ENCODE results near the gene RBM39. TPM values are rescaled to one million over a fixed set of nuclear protein-coding genes. Genes with fewer than 3 reads are reported as not detected.

The RBM39 gene
- total RNA-seq, 4 donors from 2014 or later = 98.5 to 165 (median 130) TPM

DNA sequence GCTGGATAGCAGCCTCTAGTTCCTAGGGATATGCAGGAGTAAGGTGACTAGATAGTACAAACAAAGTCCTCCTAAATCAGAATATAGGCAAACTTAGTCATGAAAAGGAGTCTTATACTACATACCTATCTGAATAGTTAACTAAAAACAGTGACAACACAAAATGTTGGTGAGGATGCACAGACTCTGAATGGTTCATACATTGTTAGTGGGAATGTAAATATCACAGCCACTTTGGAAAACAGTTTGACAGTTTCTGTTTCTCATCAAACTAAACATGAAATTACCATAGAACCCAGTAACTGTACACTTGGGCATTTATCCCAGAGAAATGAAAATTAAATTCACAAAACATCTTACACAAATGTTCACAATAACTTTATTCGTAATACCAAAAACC is 60.1 kb downstream of the RBM39 start:
- peaks cover 0 to 43% of the 10 kb centered on the region in 2 donors for H3K36me3 ChIP-seq
- no peak overlapping the region for H3K4me3 ChIP-seq
- no peaks in the 10 kb centered on the region for H3K9me3 ChIP-seq
- ATAC-seq (no peak), DNase-seq (no peak)
- in situ Hi-C loops (cut with MboI; ENCODE audit: low sequenced_read_pairs in 4 of 4) (no loop called here), intact Hi-C loops (cut with DNase I; ENCODE audit: low total_unique reads) (no loop called here)
- no peaks in the 10 kb centered on the region for H3K4me1 ChIP-seq
- no peak overlapping the region for H3K27ac ChIP-seq
- no peaks in the 10 kb centered on the region for H3K27me3 ChIP-seq
- TF ChIP-seq, protein P1, sequence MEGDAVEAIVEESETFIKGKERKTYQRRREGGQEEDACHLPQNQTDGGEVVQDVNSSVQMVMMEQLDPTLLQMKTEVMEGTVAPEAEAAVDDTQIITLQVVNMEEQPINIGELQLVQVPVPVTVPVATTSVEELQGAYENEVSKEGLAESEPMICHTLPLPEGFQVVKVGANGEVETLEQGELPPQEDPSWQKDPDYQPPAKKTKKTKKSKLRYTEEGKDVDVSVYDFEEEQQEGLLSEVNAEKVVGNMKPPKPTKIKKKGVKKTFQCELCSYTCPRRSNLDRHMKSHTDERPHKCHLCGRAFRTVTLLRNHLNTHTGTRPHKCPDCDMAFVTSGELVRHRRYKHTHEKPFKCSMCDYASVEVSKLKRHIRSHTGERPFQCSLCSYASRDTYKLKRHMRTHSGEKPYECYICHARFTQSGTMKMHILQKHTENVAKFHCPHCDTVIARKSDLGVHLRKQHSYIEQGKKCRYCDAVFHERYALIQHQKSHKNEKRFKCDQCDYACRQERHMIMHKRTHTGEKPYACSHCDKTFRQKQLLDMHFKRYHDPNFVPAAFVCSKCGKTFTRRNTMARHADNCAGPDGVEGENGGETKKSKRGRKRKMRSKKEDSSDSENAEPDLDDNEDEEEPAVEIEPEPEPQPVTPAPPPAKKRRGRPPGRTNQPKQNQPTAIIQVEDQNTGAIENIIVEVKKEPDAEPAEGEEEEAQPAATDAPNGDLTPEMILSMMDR (IDR thresholded peaks at IDR 0.05 in 4 of 5, conservative IDR thresholded peaks at IDR 0.05 in 1 of 5) = no peak
- no peak for TF ChIP-seq POLR2A (IDR thresholded peaks at IDR 0.05)

DNA sequence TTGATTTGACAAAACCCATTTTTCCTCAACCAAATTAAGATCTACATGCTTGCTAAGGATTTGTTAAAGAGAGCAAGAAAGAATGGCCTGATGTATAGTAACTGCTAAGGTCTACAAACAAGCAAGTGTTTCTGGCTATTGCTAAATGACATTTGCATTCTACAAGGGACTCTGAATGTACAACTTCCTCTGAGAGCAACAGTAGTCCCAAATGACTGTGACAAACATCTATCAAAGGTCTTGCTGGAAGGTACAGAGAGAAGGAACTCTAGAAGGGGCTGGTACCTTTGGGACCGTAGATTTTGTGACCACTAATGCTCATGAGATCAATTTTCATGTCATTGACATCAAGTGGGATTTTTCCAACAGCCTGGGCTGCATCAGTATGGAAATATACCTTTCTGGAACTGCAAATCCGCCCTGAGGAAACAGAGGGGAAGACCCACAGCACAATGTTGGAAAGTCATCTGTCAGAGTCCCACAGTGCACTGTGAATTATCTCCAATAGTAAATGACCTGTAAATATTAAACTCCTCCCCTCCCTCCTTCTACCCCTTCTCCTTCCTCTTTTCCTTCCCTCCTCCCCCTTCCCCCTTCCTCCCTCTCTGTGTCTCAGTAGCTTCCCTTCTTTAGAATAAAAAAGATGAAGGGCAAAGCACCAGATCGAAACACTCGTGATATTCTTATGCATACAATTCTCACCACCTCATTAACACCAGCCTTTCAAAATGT is 61.4 kb downstream of the RBM39 start:
- DNase-seq (no peak), ATAC-seq (no peak)
- intact Hi-C loops (cut with DNase I; ENCODE audit: low total_unique reads) = no loop called here
- no peaks in the 10 kb centered on the region for H3K9me3 ChIP-seq
- peaks cover 0 to 36% of the 10 kb centered on the region in 2 donors for H3K36me3 ChIP-seq
- no peak overlapping the region for H3K27ac ChIP-seq
- H3K4me1 ChIP-seq = no peaks in the 10 kb centered on the region
- TF ChIP-seq POLR2A (IDR thresholded peaks at IDR 0.05) = no peak
- TF ChIP-seq, protein P1 (IDR thresholded peaks at IDR 0.05 in 4 of 5, conservative IDR thresholded peaks at IDR 0.05 in 1 of 5) = no peak
- in situ Hi-C loops (cut with MboI; ENCODE audit: low sequenced_read_pairs in 4 of 4) = no loop called here
- H3K27me3 ChIP-seq = no peaks in the 10 kb centered on the region
- no peak overlapping the region for H3K4me3 ChIP-seq

DNA sequence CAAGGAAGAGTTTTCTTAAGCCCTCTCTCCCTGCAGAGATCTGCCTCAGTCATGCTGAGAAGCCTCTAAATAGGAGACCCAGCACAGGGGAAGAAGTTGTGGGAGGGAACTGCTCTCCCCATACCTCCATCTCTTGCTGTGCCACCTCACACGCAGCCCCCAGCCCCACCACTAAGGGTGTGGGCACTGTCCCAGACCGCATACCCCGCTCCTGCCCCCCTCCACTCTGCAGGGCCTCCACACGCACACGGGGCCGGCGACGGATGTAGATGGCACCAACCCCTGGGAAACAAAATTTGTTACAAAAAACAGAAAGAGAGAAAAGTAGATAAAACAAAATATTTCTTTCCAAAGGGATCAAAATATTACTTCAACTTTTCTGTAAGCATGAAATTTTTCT is 67.1 kb downstream of the RBM39 start:
- Histone ChIP-seq H3K27ac (no peak overlapping the region), H3K4me1 (no peaks in the 10 kb centered on the region), H3K27me3 (no peaks in the 10 kb centered on the region), H3K36me3 (peaks cover 0 to 70% of the 10 kb centered on the region in 2 donors), H3K4me3 (no peak overlapping the region), H3K9me3 (no peaks in the 10 kb centered on the region)
- ATAC-seq = no peak
- DNase-seq = no peak
- TF ChIP-seq, protein P1 (IDR thresholded peaks at IDR 0.05 in 4 of 5, conservative IDR thresholded peaks at IDR 0.05 in 1 of 5) = no peak
- no peak for TF ChIP-seq POLR2A (IDR thresholded peaks at IDR 0.05)
- in situ Hi-C loops (cut with MboI; ENCODE audit: low sequenced_read_pairs in 4 of 4) (no loop called here), intact Hi-C loops (cut with DNase I; ENCODE audit: low total_unique reads) (no loop called here)

DNA sequence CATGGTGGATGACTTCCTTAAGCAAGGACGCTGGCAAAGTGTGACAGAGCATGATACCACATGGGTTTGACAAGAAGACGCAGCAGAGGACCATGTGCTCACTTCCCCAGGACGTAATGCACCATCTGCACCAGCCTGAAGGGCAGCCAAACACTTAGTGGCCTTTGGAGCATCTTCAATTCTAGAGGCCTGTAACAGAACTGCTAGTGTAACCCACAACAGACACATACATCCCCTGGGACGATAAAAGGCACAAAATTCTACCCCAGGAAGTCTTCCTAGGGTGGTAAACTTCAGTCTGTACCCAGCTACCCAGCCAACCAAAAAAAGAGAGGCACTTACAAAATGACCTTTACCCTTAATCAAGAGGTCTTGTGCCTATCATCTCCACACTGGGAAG is 68.2 kb downstream of the RBM39 start:
- ATAC-seq = no peak
- intact Hi-C loops (cut with DNase I; ENCODE audit: low total_unique reads) = no loop called here
- H3K4me1 ChIP-seq = no peaks in the 10 kb centered on the region

More for the DNA sequence above, 68.2 kb downstream of the RBM39 start:
- Histone ChIP-seq H3K9me3 (no peaks in the 10 kb centered on the region), H3K4me3 (no peak overlapping the region), H3K36me3 (peaks cover 0 to 73% of the 10 kb centered on the region in 2 donors), H3K27me3 (no peaks in the 10 kb centered on the region), H3K27ac (no peak overlapping the region)
- in situ Hi-C loops (cut with MboI; ENCODE audit: low sequenced_read_pairs in 4 of 4) = no loop called here
- DNase-seq = no peak
- TF ChIP-seq, protein P1 (IDR thresholded peaks at IDR 0.05 in 4 of 5, conservative IDR thresholded peaks at IDR 0.05 in 1 of 5) = no peak
- no peak for TF ChIP-seq POLR2A (IDR thresholded peaks at IDR 0.05)

Measured in gastrocnemius medialis (tissue), 4 donors.